ENCODE data around the gene COA1.

DNA sequence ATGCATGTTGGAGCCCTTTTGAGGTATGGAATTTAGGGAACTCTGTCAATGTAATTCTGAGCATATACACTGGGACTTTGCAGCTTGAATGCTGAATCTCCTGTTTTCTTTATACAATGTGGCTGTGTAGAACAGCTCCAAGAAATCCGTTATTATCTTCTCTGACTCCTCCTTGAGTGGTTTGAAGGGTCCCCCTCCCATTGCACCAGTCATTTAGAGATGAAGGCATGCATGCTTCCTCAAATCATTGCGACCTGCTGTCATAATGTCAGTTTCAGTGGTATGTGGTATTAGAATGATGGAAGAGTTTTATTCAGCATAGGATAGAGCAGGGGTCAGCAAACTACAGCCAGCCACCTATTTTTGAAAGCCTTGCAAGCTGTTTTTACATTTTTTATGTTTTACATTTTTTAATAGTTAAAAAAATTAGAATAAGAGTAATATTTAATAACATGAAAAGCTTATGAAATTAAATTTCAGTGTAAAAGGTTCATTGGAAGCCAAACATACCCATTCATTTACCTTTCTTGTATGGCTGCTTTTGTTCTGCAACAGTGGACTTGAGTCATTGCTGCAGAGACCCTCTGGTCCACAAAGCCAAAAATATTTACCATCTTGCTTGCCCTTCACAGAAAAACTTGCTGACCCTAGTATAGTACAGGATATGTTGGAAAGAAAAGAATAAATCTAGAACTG lies 138.3 kb downstream of the COA1 start:
- TF ChIP-seq, protein P1, sequence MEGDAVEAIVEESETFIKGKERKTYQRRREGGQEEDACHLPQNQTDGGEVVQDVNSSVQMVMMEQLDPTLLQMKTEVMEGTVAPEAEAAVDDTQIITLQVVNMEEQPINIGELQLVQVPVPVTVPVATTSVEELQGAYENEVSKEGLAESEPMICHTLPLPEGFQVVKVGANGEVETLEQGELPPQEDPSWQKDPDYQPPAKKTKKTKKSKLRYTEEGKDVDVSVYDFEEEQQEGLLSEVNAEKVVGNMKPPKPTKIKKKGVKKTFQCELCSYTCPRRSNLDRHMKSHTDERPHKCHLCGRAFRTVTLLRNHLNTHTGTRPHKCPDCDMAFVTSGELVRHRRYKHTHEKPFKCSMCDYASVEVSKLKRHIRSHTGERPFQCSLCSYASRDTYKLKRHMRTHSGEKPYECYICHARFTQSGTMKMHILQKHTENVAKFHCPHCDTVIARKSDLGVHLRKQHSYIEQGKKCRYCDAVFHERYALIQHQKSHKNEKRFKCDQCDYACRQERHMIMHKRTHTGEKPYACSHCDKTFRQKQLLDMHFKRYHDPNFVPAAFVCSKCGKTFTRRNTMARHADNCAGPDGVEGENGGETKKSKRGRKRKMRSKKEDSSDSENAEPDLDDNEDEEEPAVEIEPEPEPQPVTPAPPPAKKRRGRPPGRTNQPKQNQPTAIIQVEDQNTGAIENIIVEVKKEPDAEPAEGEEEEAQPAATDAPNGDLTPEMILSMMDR (conservative IDR thresholded peaks at IDR 0.05) = no peak
- TF ChIP-seq EZH2 (IDR thresholded peaks at IDR 0.05; ENCODE audit: low read depth) = no peak
